Measurements from ENCODE around the gene JPH3. TPM values are rescaled to one million over a fixed set of nuclear protein-coding genes. Genes with fewer than 3 reads are reported as not detected.

The JPH3 gene
- total RNA-seq, 2 experiments from 2014 or later = 0.14 to 0.19 TPM

- Mint-ChIP-seq H3K4me1 (peaks cover 6% of the 10 kb centered on the region), H3K36me3 (ENCODE audit: low read depth) (no peaks in the 10 kb centered on the region), H3K27me3 (no peaks in the 10 kb centered on the region), H3K9me3 (ENCODE audit: low read depth) (no peaks in the 10 kb centered on the region), H3K4me3 (no peak overlapping the region), H3K27ac (no peak overlapping the region)
- ChIA-PET POLR2A (no interaction called here), CTCF (no interaction called here)
- no peak for DNase-seq
- intact Hi-C loops (cut with DNase I, micrococcal nuclease) = no loop called here
- ATAC-seq = no peak
Observed at GRCh38 chr16:87685405-87685755, 83.1 kb downstream of the JPH3 start.

- ChIA-PET POLR2A (no interaction called here), CTCF (no interaction called here)
- H3K9me3 Mint-ChIP-seq (ENCODE audit: low read depth) = no peaks in the 10 kb centered on the region
- H3K4me3 Mint-ChIP-seq = no peak overlapping the region
- peaks cover 6% of the 10 kb centered on the region for H3K4me1 Mint-ChIP-seq
- ATAC-seq (no peak), DNase-seq (no peak)
- H3K36me3 Mint-ChIP-seq (ENCODE audit: low read depth) = no peaks in the 10 kb centered on the region
- no peak overlapping the region for H3K27ac Mint-ChIP-seq
- intact Hi-C loops (cut with DNase I, micrococcal nuclease) = no loop called here
- H3K27me3 Mint-ChIP-seq = no peaks in the 10 kb centered on the region
Observed at GRCh38 chr16:87685766-87686165, 83.5 kb downstream of the JPH3 start.

GRCh38 chr16:87686697-87687096 lies 84.4 kb downstream of the JPH3 start:
- intact Hi-C loops (cut with DNase I, micrococcal nuclease) = no loop called here
- ChIA-PET CTCF (no interaction called here), POLR2A (no interaction called here)
- Mint-ChIP-seq H3K4me3 (no peak overlapping the region), H3K27me3 (no peaks in the 10 kb centered on the region), H3K4me1 (peaks cover 6% of the 10 kb centered on the region), H3K36me3 (ENCODE audit: low read depth) (no peaks in the 10 kb centered on the region), H3K9me3 (ENCODE audit: low read depth) (no peaks in the 10 kb centered on the region), H3K27ac (no peak overlapping the region)
- no peak for DNase-seq
- ATAC-seq = no peak

GRCh38 chr16:87687126-87687910 lies 85.0 kb downstream of the JPH3 start:
- ATAC-seq (no peak), DNase-seq (no peak)
- ChIA-PET CTCF (interaction anchor here (1.5 kb wide), 1 partner anchor 16 kb away, joined by 6 read pairs; no protein-coding TSS in a partner anchor), POLR2A (no interaction called here)
- Mint-ChIP-seq H3K4me3 (no peak overlapping the region), H3K4me1 (peaks cover 1% of the 10 kb centered on the region), H3K27ac (no peak overlapping the region), H3K36me3 (ENCODE audit: low read depth) (no peaks in the 10 kb centered on the region), H3K27me3 (no peaks in the 10 kb centered on the region), H3K9me3 (ENCODE audit: low read depth) (no peaks in the 10 kb centered on the region)
- intact Hi-C loops (cut with DNase I, micrococcal nuclease) = no loop called here

GRCh38 chr16:87687998-87688529 lies 85.8 kb downstream of the JPH3 start:
- Mint-ChIP-seq H3K36me3 (ENCODE audit: low read depth) (no peaks in the 10 kb centered on the region), H3K4me1 (no peaks in the 10 kb centered on the region), H3K4me3 (no peak overlapping the region), H3K9me3 (ENCODE audit: low read depth) (no peaks in the 10 kb centered on the region), H3K27ac (no peak overlapping the region), H3K27me3 (no peaks in the 10 kb centered on the region)
- ATAC-seq (no peak), DNase-seq (no peak)
- CTCF ChIA-PET = interaction anchor here (1.5 kb wide), 1 partner anchor 15 kb away, joined by 6 read pairs; no protein-coding TSS in a partner anchor
- POLR2A ChIA-PET = no interaction called here
- intact Hi-C loops (cut with DNase I, micrococcal nuclease) = no loop called here

- Mint-ChIP-seq H3K27me3 (no peaks in the 10 kb centered on the region), H3K4me3 (no peak overlapping the region), H3K9me3 (ENCODE audit: low read depth) (no peaks in the 10 kb centered on the region), H3K27ac (no peak overlapping the region), H3K36me3 (ENCODE audit: low read depth) (no peaks in the 10 kb centered on the region), H3K4me1 (no peaks in the 10 kb centered on the region)
- ChIA-PET POLR2A (no interaction called here), CTCF (interaction anchor here (0.6 to 1.5 kb wide), 2 partner anchors 14 to 138 kb away, joined by 3 to 6 read pairs; no protein-coding TSS in a partner anchor)
- DNase-seq (no peak), ATAC-seq (no peak)
- intact Hi-C loops (cut with DNase I, micrococcal nuclease) = no loop called here
Observed at GRCh38 chr16:87688876-87689815, 86.8 kb downstream of the JPH3 start.

- H3K27ac Mint-ChIP-seq = no peak overlapping the region
- ChIA-PET CTCF (no interaction called here), POLR2A (no interaction called here)
- H3K4me1 Mint-ChIP-seq = no peaks in the 10 kb centered on the region
- H3K4me3 Mint-ChIP-seq = no peak overlapping the region
- no peaks in the 10 kb centered on the region for H3K27me3 Mint-ChIP-seq
- intact Hi-C loops (cut with DNase I, micrococcal nuclease) = no loop called here
- no peaks in the 10 kb centered on the region for H3K36me3 Mint-ChIP-seq (ENCODE audit: low read depth)
- ATAC-seq (no peak), DNase-seq (no peak)
- no peaks in the 10 kb centered on the region for H3K9me3 Mint-ChIP-seq (ENCODE audit: low read depth)
Observed at GRCh38 chr16:87689956-87690465, 87.7 kb downstream of the JPH3 start.

GRCh38 chr16:87690911-87691685 lies 88.8 kb downstream of the JPH3 start:
- no peak for ATAC-seq
- CTCF ChIA-PET = interaction anchor here (1.2 kb wide), 1 partner anchor 12 kb away, joined by 5 read pairs; no protein-coding TSS in a partner anchor
- DNase-seq = no peak
- Mint-ChIP-seq H3K36me3 (ENCODE audit: low read depth) (no peaks in the 10 kb centered on the region), H3K4me3 (no peak overlapping the region), H3K27me3 (no peaks in the 10 kb centered on the region), H3K9me3 (ENCODE audit: low read depth) (no peaks in the 10 kb centered on the region), H3K4me1 (no peaks in the 10 kb centered on the region), H3K27ac (no peak overlapping the region)
- POLR2A ChIA-PET = no interaction called here
- intact Hi-C loops (cut with DNase I, micrococcal nuclease) = no loop called here

- CTCF ChIA-PET = interaction anchor here (0.6 to 1.2 kb wide), 2 partner anchors 12 to 81 kb away, joined by 3 to 5 read pairs; no protein-coding TSS in a partner anchor
- POLR2A ChIA-PET = no interaction called here
- intact Hi-C loops (cut with DNase I, micrococcal nuclease) = no loop called here
- no peak for DNase-seq
- H3K4me3 Mint-ChIP-seq = no peak overlapping the region
- no peak for ATAC-seq
- no peaks in the 10 kb centered on the region for H3K4me1 Mint-ChIP-seq
- H3K36me3 Mint-ChIP-seq (ENCODE audit: low read depth) = peaks cover 2% of the 10 kb centered on the region
- no peaks in the 10 kb centered on the region for H3K27me3 Mint-ChIP-seq
- H3K9me3 Mint-ChIP-seq (ENCODE audit: low read depth) = no peaks in the 10 kb centered on the region
- no peak overlapping the region for H3K27ac Mint-ChIP-seq
Observed at GRCh38 chr16:87691686-87692079, 89.4 kb downstream of the JPH3 start.

GRCh38 chr16:87692176-87692575 lies 89.9 kb downstream of the JPH3 start:
- Mint-ChIP-seq H3K4me3 (no peak overlapping the region), H3K9me3 (ENCODE audit: low read depth) (no peaks in the 10 kb centered on the region), H3K4me1 (no peaks in the 10 kb centered on the region), H3K27me3 (no peaks in the 10 kb centered on the region), H3K27ac (no peak overlapping the region), H3K36me3 (ENCODE audit: low read depth) (peaks cover 2% of the 10 kb centered on the region)
- ATAC-seq (no peak), DNase-seq (no peak)
- CTCF ChIA-PET = interaction anchor here (0.6 to 1.2 kb wide), 2 partner anchors 11 to 81 kb away, joined by 3 to 5 read pairs; no protein-coding TSS in a partner anchor
- POLR2A ChIA-PET = no interaction called here
- intact Hi-C loops (cut with DNase I, micrococcal nuclease) = no loop called here

GRCh38 chr16:87692756-87693155 lies 90.4 kb downstream of the JPH3 start:
- POLR2A ChIA-PET = no interaction called here
- DNase-seq = no peak
- Mint-ChIP-seq H3K27me3 (no peaks in the 10 kb centered on the region), H3K4me3 (no peak overlapping the region), H3K9me3 (ENCODE audit: low read depth) (no peaks in the 10 kb centered on the region), H3K27ac (no peak overlapping the region), H3K4me1 (peaks cover 3% of the 10 kb centered on the region), H3K36me3 (ENCODE audit: low read depth) (peaks cover 2% of the 10 kb centered on the region)
- no peak for ATAC-seq
- intact Hi-C loops (cut with DNase I, micrococcal nuclease) = no loop called here
- CTCF ChIA-PET = no interaction called here

Measured in activated CD4-positive, alpha-beta T cell treated with anti-CD3 and anti-CD28 coated beads for 36 hours (primary cell).